PC-3 (cell line): ENCODE data around the gene ITGA1. TPM values are rescaled to one million over a fixed set of nuclear protein-coding genes. Genes with fewer than 3 reads are reported as not detected.

Source experiments
- ATAC-seq: fragments of 200-7000 bp; cut with Tn5 transposase; 2 replicates; pipeline ENCODE4 v1.9.1; 2020; ENCODE audit warnings: mild to moderate bottlenecking, moderate library complexity
- BruUV-seq: library from RNA; stranded (reverse); fragments of 400-500 nt; replicated peaks from 2 replicates; lab custom pipeline; 2021; lab: Mats Ljungman, UMichigan
- CTCF ChIA-PET: fragments of 300-600 bp; sonication (Branson Sonifier 250); formaldehyde crosslinking; loops from one replicate; lab custom pipeline; 2022; ENCODE audit warnings: antibody characterized with exemption; lab: Charles Lee
- POLR2A ChIA-PET: fragments of 300-600 bp; sonication (Branson Sonifier 250); formaldehyde crosslinking; loops from one replicate; lab custom pipeline; 2022; ENCODE audit warnings: antibody characterized with exemption; ENCODE audit not compliant: unreplicated experiment; lab: Charles Lee
- DNase-seq: peaks from one replicate; pipeline ENCODE4 v3.0.0-alpha.2; 2015
- H2AFZ ChIP-seq: fragments of 300-600 bp; sonication (generic); 2 replicates; pipeline ENCODE4 v1.6.0; 2016; ENCODE audit warnings: antibody characterized with exemption, low read length
- H3F3A ChIP-seq: fragments of 300-600 bp; sonication (generic); one replicate; pipeline ENCODE4 v1.6.0; 2017; ENCODE audit warnings: antibody characterized with exemption, low read length, control low read depth, mild to moderate bottlenecking; ENCODE audit not compliant: unreplicated experiment
- H3K27ac ChIP-seq: fragments of 300-600 bp; sonication (generic); 2 replicates; pipeline ENCODE4 v1.5.1; 2016; ENCODE audit warnings: mild to moderate bottlenecking, low read length
- H3K27me3 ChIP-seq: fragments of 300-600 bp; sonication (generic); 2 replicates; pipeline ENCODE4 v1.6.1; 2016; ENCODE audit warnings: low read length, mixed read lengths
- H3K36me3 ChIP-seq: fragments of 300-600 bp; sonication (generic); 2 replicates; pipeline ENCODE4 v1.6.1; 2016; ENCODE audit warnings: low read depth, mixed run types, low read length, mixed read lengths
- H3K4me1 ChIP-seq: fragments of 300-600 bp; sonication (generic); 2 replicates; pipeline ENCODE4 v1.5.1; 2016; ENCODE audit warnings: low read length; ENCODE audit not compliant: insufficient read depth
- H3K4me2 ChIP-seq: fragments of 300-600 bp; sonication (generic); 2 replicates; pipeline ENCODE4 v1.6.0; 2016; ENCODE audit warnings: low read length
- H3K4me3 ChIP-seq: fragments of 300-600 bp; sonication (generic); 2 replicates; pipeline ENCODE4 v1.5.1; 2016; ENCODE audit warnings: mild to moderate bottlenecking, low read length, mixed read lengths
- H3K79me2 ChIP-seq: fragments of 300-600 bp; sonication (generic); 2 replicates; pipeline ENCODE4 v1.6.1; 2017; ENCODE audit warnings: low read length, mixed read lengths
- H3K9ac ChIP-seq: fragments of 300-600 bp; sonication (generic); 2 replicates; pipeline ENCODE4 v1.6.0; 2016; ENCODE audit warnings: mild to moderate bottlenecking, low read length
- H3K9me2 ChIP-seq: fragments of 300-600 bp; sonication (generic); replicated peaks from 2 replicates; pipeline ENCODE4 v1.6.1; 2016; ENCODE audit warnings: mixed run types, low read length, mixed read lengths
- H3K9me3 ChIP-seq: fragments of 300-600 bp; sonication (generic); 2 replicates; pipeline ENCODE4 v1.6.1; 2016; ENCODE audit warnings: low read length, mixed read lengths
- H4K20me1 ChIP-seq: fragments of 300-600 bp; sonication (generic); 2 replicates; pipeline ENCODE4 v1.6.1; 2016; ENCODE audit warnings: low read length, mixed read lengths
- CTCF ChIP-seq: fragments of 300-600 bp; sonication (generic); conservative IDR thresholded peaks from 2 replicates; pipeline ENCODE4 v1.5.1; 2017; ENCODE audit warnings: antibody characterized with exemption, low read depth, mild to moderate bottlenecking, low read length
- EZH2 ChIP-seq: fragments of 300-600 bp; sonication (generic); IDR thresholded peaks from one replicate; pipeline ENCODE4 v1.6.1; 2017; ENCODE audit warnings: antibody characterized with exemption, mild to moderate bottlenecking, low read length; ENCODE audit not compliant: unreplicated experiment
- EZH2phosphoT487 ChIP-seq: fragments of 300-600 bp; sonication (generic); IDR thresholded peaks from 2 replicates; pipeline ENCODE4 v1.6.1; 2018; ENCODE audit warnings: mild to moderate bottlenecking, antibody characterized with exemption, low read length, borderline replicate concordance
- intact Hi-C: fragments of 100-400 bp; cut with micrococcal nuclease; formaldehyde crosslinking; loops from 2 replicates; pipeline ENCODE4 v1.9.0; 2023
- total RNA-seq: library from RNA; depleted of rRNA; stranded (reverse); fragments of >200 nt; gene quantifications from 2 replicates; pipeline ENCODE4 v1.2.3, GENCODE V29; 2014

ITGA1 gene
- total RNA-seq, 1 experiment from 2014 or later = 4.7 TPM

- H3K4me3 ChIP-seq = no peak overlapping the region
- H4K20me1 ChIP-seq = no peaks in the 10 kb centered on the region
- H3K9me3 ChIP-seq = no peaks in the 10 kb centered on the region
- H3F3A ChIP-seq = no peaks in the 10 kb centered on the region
- H3K36me3 ChIP-seq = no peaks in the 10 kb centered on the region
- H3K9ac ChIP-seq = no peak overlapping the region
- H3K27ac ChIP-seq = no peak overlapping the region
- no peaks in the 10 kb centered on the region for H3K4me1 ChIP-seq
- CTCF ChIA-PET = no interaction called here
- H3K79me2 ChIP-seq = no peaks in the 10 kb centered on the region
- POLR2A ChIA-PET = no interaction called here
- BruUV-seq = no TSS peak
- H3K9me2 ChIP-seq = no peaks in the 10 kb centered on the region
- no peaks in the 10 kb centered on the region for H3K27me3 ChIP-seq
- H2AFZ ChIP-seq = no peak overlapping the region
- TF ChIP-seq CTCF (no peak), EZH2 (no peak), EZH2phosphoT487 (no peak)
- intact Hi-C loops = no loop called here
- no peak overlapping the region for H3K4me2 ChIP-seq
- DNase-seq (no peak), ATAC-seq (no peak)
Measured at GRCh38 chr5:52956014-52956413, 168.3 kb downstream of the ITGA1 start.

GRCh38 chr5:52956915-52957747 is 169.4 kb downstream of the ITGA1 start:
- Histone ChIP-seq H3K36me3 (no peaks in the 10 kb centered on the region), H3K4me1 (no peaks in the 10 kb centered on the region), H3K27ac (no peak overlapping the region), H3K9me2 (no peaks in the 10 kb centered on the region), H3K27me3 (no peaks in the 10 kb centered on the region), H3K4me3 (no peak overlapping the region), H2AFZ (no peak overlapping the region), H3F3A (no peaks in the 10 kb centered on the region), H3K9ac (no peak overlapping the region), H3K79me2 (no peaks in the 10 kb centered on the region), H3K4me2 (no peak overlapping the region), H4K20me1 (no peaks in the 10 kb centered on the region), H3K9me3 (no peaks in the 10 kb centered on the region)
- DNase-seq (no peak), ATAC-seq (no peak)
- TF ChIP-seq CTCF (no peak), EZH2 (no peak), EZH2phosphoT487 (no peak)
- no TSS peak for BruUV-seq
- CTCF ChIA-PET = no interaction called here
- intact Hi-C loops = no loop called here
- POLR2A ChIA-PET = no interaction called here

GRCh38 chr5:52961274-52961681 is 173.6 kb downstream of the ITGA1 start:
- no peaks in the 10 kb centered on the region for H3F3A ChIP-seq
- no peaks in the 10 kb centered on the region for H3K79me2 ChIP-seq
- ATAC-seq = no peak
- no peak overlapping the region for H3K9ac ChIP-seq
- H3K4me1 ChIP-seq = no peaks in the 10 kb centered on the region
- BruUV-seq = no TSS peak
- H3K9me2 ChIP-seq = no peaks in the 10 kb centered on the region
- no peak for TF ChIP-seq EZH2phosphoT487
- no peak for TF ChIP-seq EZH2
- no peak for TF ChIP-seq CTCF
- H3K27me3 ChIP-seq = no peaks in the 10 kb centered on the region
- CTCF ChIA-PET = interaction anchor here (0.6 kb wide), 1 partner anchor 26 kb away, joined by 4 read pairs; no protein-coding TSS in a partner anchor
- intact Hi-C loops = no loop called here
- no peak overlapping the region for H3K27ac ChIP-seq
- DNase-seq = no peak
- H4K20me1 ChIP-seq = no peaks in the 10 kb centered on the region
- H3K4me2 ChIP-seq = no peak overlapping the region
- H2AFZ ChIP-seq = no peak overlapping the region
- H3K9me3 ChIP-seq = no peaks in the 10 kb centered on the region
- H3K36me3 ChIP-seq = no peaks in the 10 kb centered on the region
- H3K4me3 ChIP-seq = no peak overlapping the region
- POLR2A ChIA-PET = interaction anchor here (0.7 kb wide), 1 partner anchor 30 kb away, joined by 5 read pairs; no protein-coding TSS in a partner anchor
